Left lung (tissue), 10 donors: ENCODE data around the gene NOTCH2NLA. TPM values are rescaled to one million over a fixed set of nuclear protein-coding genes. Genes with fewer than 3 reads are reported as not detected.
"Not testable (repeated sequence)": the region's sequence is repeated elsewhere in the genome, so short reads cannot be mapped to it uniquely, and the experiment has no call there.

ENCODE experiments used
- ATAC-seq: fragments of 200-7000 bp; cut with Tn5 transposase; one replicate; pipeline ENCODE4 v1.9.1; 2020; ENCODE audit warnings: moderate library complexity
- DNase-seq, 4 donors: peaks; one replicate each; pipeline ENCODE4 v3.0.0-alpha.2; 2013 to 2020
- H3K27ac ChIP-seq, 2 donors: fragments of 200-600 bp; sonication (generic) in 1 of 2; one replicate each; pipeline versions ENCODE4 v1.5.0 to v1.8.0; 2020 to 2021
- H3K27me3 ChIP-seq, 2 donors: fragments of 200-600 bp; sonication (generic) in 1 of 2; one replicate each; pipeline versions ENCODE4 v1.5.0 to v1.8.0; 2020 to 2021
- H3K36me3 ChIP-seq, 2 donors: fragments of 200-600 bp; sonication (generic) in 1 of 2; one replicate each; pipeline versions ENCODE4 v1.5.0 to v1.8.0; 2020 to 2021
- H3K4me1 ChIP-seq, 2 donors: fragments of 200-600 bp; one replicate each; pipeline ENCODE4 v1.8.0; 2021
- H3K4me3 ChIP-seq, 2 donors: fragments of 200-600 bp; sonication (generic) in 1 of 2; one replicate each; pipeline versions ENCODE4 v1.5.0 to v1.8.0; 2020 to 2021; ENCODE audit warnings: mild to moderate bottlenecking in 1 of 2
- H3K9me3 ChIP-seq, 2 donors: fragments of 200-600 bp; sonication (generic) in 1 of 2; one replicate each; pipeline versions ENCODE4 v1.5.0 to v1.8.0; 2020 to 2021
- intact Hi-C, 2 donors: fragments of 100-400 bp; cut with DNase I; formaldehyde crosslinking; loops; one replicate each; pipeline versions ENCODE4 v1.11.2 to v1.14.2; 2022
- polyA plus RNA-seq, 6 donors: library from polyadenylated mRNA; unstranded; fragments of 120-200 nt; gene quantifications; one replicate each; pipeline ENCODE4 v1.2.1, GENCODE V29; 2013; ENCODE audit not compliant: insufficient read length in 6 of 6
- total RNA-seq, 2 donors: library from RNA; stranded (reverse); fragmentation: NEBNext Ultra II Directional; extraction: Animal tissue kit (Norgen Biotek cat#: 25700); gene quantifications; one replicate each; pipeline ENCODE4 v1.2.1, GENCODE V29; 2021
- TF ChIP-seq, protein P1 (sequence below), 2 donors: fragments of 200-600 bp; sonication (generic) in 1 of 2; IDR thresholded peaks; one replicate each; pipeline versions ENCODE4 v1.5.0 to v1.8.0; 2021; ENCODE audit warnings: antibody characterized with exemption in 2 of 2
- donor health status: DM: no; HTN: yes; CAD: no.
- donor health status: DM: no; HTN: no; CAD: no.

NOTCH2NLA gene
- total and polyA plus RNA-seq, 8 donors = 24.2 to 41.3 (median 38.1) TPM

DNA sequence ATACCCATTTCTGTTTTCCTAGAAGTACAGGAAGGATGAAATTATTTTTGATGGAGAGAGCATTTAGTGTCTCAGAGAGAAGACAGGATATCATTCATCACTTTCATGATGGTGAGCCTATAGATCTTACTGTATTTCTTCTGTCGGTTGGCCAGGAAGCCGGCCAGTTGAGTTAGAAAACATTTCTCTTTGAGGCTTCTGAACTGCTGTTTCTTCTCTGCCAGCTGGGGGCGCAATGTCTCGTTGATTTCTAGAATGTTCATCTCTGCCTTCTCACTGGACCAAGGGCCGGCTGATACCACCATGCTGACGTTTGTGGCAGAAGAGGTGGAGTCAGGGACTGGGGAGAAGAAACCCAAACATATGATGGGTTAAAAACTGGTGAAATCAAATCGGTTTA lies 84.4 kb downstream of the NOTCH2NLA start, which contains the start of gene NBPF10:
Gene NBPF10 (minus strand): TSS at position 340 of the 400 bp plus-strand sequence. CDS start 35 bp downstream, at position 305.
- DNase-seq, H3K27ac ChIP-seq, H3K27me3 ChIP-seq, H3K4me3 ChIP-seq, intact Hi-C loops, H3K36me3 ChIP-seq, H3K9me3 ChIP-seq, ATAC-seq, H3K4me1 ChIP-seq: not testable (repeated sequence)
- TF ChIP-seq, protein P1, sequence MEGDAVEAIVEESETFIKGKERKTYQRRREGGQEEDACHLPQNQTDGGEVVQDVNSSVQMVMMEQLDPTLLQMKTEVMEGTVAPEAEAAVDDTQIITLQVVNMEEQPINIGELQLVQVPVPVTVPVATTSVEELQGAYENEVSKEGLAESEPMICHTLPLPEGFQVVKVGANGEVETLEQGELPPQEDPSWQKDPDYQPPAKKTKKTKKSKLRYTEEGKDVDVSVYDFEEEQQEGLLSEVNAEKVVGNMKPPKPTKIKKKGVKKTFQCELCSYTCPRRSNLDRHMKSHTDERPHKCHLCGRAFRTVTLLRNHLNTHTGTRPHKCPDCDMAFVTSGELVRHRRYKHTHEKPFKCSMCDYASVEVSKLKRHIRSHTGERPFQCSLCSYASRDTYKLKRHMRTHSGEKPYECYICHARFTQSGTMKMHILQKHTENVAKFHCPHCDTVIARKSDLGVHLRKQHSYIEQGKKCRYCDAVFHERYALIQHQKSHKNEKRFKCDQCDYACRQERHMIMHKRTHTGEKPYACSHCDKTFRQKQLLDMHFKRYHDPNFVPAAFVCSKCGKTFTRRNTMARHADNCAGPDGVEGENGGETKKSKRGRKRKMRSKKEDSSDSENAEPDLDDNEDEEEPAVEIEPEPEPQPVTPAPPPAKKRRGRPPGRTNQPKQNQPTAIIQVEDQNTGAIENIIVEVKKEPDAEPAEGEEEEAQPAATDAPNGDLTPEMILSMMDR (IDR thresholded peaks at IDR 0.05) = peak in 1 of 2 donors; percentile 31

Other genes with a start within 250 kb of the NOTCH2NLA start
- gene TXNIP, start 232.4 kb downstream of the NOTCH2NLA start, total RNA-seq = 100 to 1,000 TPM; 380 to 422 TPM
- 100 to 1,000 TPM; 280 to 539 (median 353) TPM for gene TXNIP, start 232.4 kb downstream of the NOTCH2NLA start, polyA plus RNA-seq
- not detected for gene HJV, start 207.3 kb downstream of the NOTCH2NLA start, total RNA-seq
- gene HJV, start 207.3 kb downstream of the NOTCH2NLA start, polyA plus RNA-seq = under 1 TPM in 3 of 6 donors, not detected in 3; 0.07 to 0.27 (median 0.10) TPM
- gene NBPF10, start 84.2 kb downstream of the NOTCH2NLA start, total RNA-seq = 1 to 10 TPM; 3.7 to 3.9 TPM
- gene NBPF10, start 84.2 kb downstream of the NOTCH2NLA start, polyA plus RNA-seq = 1 to 10 TPM; 1.5 to 2.5 (median 2.2) TPM